ENCODE measurements around the gene ZNF689. TPM values are rescaled to one million over a fixed set of nuclear protein-coding genes. Genes with fewer than 3 reads are reported as not detected.

Gene ZNF689
- total and polyA plus RNA-seq, 2 donors (not counting 1 experiment from before 2014, with no cell fraction given), result 3.5 to 6.1 TPM

DNA sequence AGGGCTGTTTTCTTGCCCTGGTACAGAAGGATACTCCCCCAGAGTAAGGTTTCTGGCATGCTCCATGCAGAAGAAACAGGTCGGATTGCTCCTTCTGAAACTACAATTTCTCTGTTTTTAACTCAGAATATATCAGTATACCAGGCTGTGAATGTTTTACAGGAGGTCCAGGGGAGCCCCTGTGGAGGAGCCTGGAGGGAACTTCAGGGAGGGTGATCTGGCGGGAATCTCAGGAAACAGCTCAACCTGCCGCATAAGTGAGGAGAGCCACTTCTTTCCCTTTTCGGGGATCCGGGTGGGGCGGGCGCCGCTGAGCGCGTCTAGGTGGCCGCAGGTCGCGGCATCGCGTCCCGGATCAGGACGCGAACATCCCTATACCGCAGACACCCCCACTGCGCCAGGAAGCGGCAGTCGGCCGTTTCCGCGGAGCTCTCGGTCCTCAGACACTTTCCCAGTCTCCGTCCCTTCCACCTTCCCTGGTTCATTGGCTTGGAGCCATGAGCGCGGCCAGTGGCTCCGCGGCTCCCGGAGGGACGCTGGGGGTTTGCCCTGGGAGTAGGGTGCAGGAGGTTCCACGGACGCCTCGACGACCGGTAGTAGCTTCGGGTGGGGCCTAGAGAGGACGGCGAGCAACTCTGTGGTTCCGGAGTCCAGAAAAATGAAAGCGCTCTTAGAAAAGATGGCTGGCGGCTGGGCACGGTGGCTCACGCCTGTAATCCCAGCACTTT lies 48.9 kb downstream of the ZNF689 start:
- DNase-seq (ENCODE audit: low read depth in 2 of 2), result no peak
- H3K36me3 ChIP-seq (ENCODE audit: control insufficient read depth, insufficient read depth, low read length), result no peaks in the 10 kb centered on the region
- TF ChIP-seq, protein P1, sequence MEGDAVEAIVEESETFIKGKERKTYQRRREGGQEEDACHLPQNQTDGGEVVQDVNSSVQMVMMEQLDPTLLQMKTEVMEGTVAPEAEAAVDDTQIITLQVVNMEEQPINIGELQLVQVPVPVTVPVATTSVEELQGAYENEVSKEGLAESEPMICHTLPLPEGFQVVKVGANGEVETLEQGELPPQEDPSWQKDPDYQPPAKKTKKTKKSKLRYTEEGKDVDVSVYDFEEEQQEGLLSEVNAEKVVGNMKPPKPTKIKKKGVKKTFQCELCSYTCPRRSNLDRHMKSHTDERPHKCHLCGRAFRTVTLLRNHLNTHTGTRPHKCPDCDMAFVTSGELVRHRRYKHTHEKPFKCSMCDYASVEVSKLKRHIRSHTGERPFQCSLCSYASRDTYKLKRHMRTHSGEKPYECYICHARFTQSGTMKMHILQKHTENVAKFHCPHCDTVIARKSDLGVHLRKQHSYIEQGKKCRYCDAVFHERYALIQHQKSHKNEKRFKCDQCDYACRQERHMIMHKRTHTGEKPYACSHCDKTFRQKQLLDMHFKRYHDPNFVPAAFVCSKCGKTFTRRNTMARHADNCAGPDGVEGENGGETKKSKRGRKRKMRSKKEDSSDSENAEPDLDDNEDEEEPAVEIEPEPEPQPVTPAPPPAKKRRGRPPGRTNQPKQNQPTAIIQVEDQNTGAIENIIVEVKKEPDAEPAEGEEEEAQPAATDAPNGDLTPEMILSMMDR (conservative IDR thresholded peaks at IDR 0.05 in 1 of 2, IDR thresholded peaks at IDR 0.05 in 1 of 2; ENCODE audit: low read depth in 1 of 2, low read length in 2 of 2), result no peak
- TF ChIP-seq EZH2 (IDR thresholded peaks at IDR 0.05; ENCODE audit: low read length, missing control alignments), result no peak
- H3K27me3 ChIP-seq (ENCODE audit: control insufficient read depth, insufficient read depth, low read length), result peaks cover 3% of the 10 kb centered on the region
- H3K4me2 ChIP-seq (ENCODE audit: extremely low read depth, insufficient read depth, low read length), result peak overlapping the region; percentile 66
- H3K4me1 ChIP-seq (ENCODE audit: control insufficient read depth, extremely low read depth, insufficient read depth, low read length), result no peaks in the 10 kb centered on the region
- peaks cover 6% of the 10 kb centered on the region for H3K79me2 ChIP-seq (ENCODE audit: control insufficient read depth, insufficient read depth, low read length)
- H4K20me1 ChIP-seq (ENCODE audit: control insufficient read depth, extremely low read depth, insufficient read depth, low read length), result no peaks in the 10 kb centered on the region
- H3K4me3 ChIP-seq (replicated peaks in 1 of 4; ENCODE audit: control extremely low read depth in 1 of 4, insufficient read depth in 1 of 4, low read depth in 3 of 4, low read length in 4 of 4), result peak overlapping the region in 2 of 4 experiments; percentile 1 to 45
- no peak overlapping the region for H3K9ac ChIP-seq (ENCODE audit: insufficient read depth, low read length)
- peak overlapping the region; percentile 81 for H2AFZ ChIP-seq (ENCODE audit: low read length)
- no peak overlapping the region for H3K27ac ChIP-seq (ENCODE audit: insufficient read depth, low read length)
- no peaks in the 10 kb centered on the region for H3K9me3 ChIP-seq (ENCODE audit: control insufficient read depth, insufficient read depth, low read depth, low read length)

DNA sequence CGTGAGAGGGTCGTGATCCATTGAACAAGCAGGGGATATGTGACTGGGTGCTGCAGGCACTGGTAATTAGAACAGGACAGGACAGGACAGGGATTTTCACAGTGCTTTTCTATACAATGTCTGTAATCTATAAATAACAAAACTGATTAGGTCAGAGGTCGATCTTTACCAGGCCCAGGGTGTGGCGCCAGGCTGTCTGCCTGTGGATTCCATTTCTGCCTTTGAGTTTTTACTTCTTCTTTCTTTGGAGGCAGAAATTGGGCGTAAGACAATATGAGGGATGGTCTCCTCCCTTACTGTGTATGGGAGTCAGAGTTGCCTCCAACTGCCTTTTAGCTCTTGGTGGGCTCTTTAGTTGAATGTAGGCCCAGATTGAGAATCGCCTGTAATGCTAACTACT lies 50.5 kb downstream of the ZNF689 start:
- H3K9me3 ChIP-seq (ENCODE audit: control insufficient read depth, insufficient read depth, low read depth, low read length), result no peaks in the 10 kb centered on the region
- H3K27me3 ChIP-seq (ENCODE audit: control insufficient read depth, insufficient read depth, low read length), result no peaks in the 10 kb centered on the region
- H2AFZ ChIP-seq (ENCODE audit: low read length), result no peak overlapping the region
- no peak overlapping the region for H3K4me2 ChIP-seq (ENCODE audit: extremely low read depth, insufficient read depth, low read length)
- H3K4me1 ChIP-seq (ENCODE audit: control insufficient read depth, extremely low read depth, insufficient read depth, low read length), result no peaks in the 10 kb centered on the region
- H3K9ac ChIP-seq (ENCODE audit: insufficient read depth, low read length), result no peak overlapping the region
- TF ChIP-seq EZH2 (IDR thresholded peaks at IDR 0.05; ENCODE audit: low read length, missing control alignments), result no peak
- TF ChIP-seq, protein P1 (conservative IDR thresholded peaks at IDR 0.05 in 1 of 2, IDR thresholded peaks at IDR 0.05 in 1 of 2; ENCODE audit: low read depth in 1 of 2, low read length in 2 of 2), result no peak
- no peak overlapping the region for H3K27ac ChIP-seq (ENCODE audit: insufficient read depth, low read length)
- H3K36me3 ChIP-seq (ENCODE audit: control insufficient read depth, insufficient read depth, low read length), result peaks cover 9% of the 10 kb centered on the region
- H3K79me2 ChIP-seq (ENCODE audit: control insufficient read depth, insufficient read depth, low read length), result peaks cover 8% of the 10 kb centered on the region
- no peak overlapping the region for H3K4me3 ChIP-seq (replicated peaks in 1 of 4; ENCODE audit: control extremely low read depth in 1 of 4, insufficient read depth in 1 of 4, low read depth in 3 of 4, low read length in 4 of 4)
- no peaks in the 10 kb centered on the region for H4K20me1 ChIP-seq (ENCODE audit: control insufficient read depth, extremely low read depth, insufficient read depth, low read length)
- DNase-seq (ENCODE audit: low read depth in 2 of 2), result no peak

DNA sequence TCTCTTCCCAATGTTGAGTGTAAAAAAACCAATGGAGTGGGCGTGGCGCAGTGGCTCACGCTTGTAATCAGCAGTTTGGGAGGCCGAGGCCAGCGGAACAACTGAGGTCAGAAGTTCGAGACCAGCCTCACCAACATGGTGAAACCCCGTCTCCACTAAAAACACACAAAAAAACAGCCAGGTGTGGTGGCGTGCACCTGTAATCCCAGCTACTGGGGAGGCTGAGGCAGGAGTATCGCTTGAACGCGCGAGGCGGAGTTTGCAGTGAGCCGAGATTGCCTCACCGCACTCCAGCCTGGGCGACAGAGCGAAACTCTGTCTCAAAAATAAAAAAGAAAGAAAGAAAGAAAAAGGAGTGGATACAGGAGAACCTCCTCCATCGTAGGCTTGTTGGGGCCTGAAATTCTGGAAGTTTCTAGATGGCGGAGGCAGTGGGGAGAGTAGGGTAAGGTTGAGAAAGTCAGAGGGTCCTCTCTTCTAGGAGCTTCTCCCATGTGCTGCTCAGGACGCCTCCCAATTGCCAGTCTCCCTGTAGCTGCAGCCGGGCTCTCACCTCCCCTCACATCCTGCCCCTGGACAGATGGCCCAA lies 51.3 kb downstream of the ZNF689 start:
- DNase-seq (ENCODE audit: low read depth in 2 of 2), result no peak
- no peaks in the 10 kb centered on the region for H3K9me3 ChIP-seq (ENCODE audit: control insufficient read depth, insufficient read depth, low read depth, low read length)
- H3K4me1 ChIP-seq (ENCODE audit: control insufficient read depth, extremely low read depth, insufficient read depth, low read length), result no peaks in the 10 kb centered on the region
- peak overlapping the region; percentile 83 for H2AFZ ChIP-seq (ENCODE audit: low read length)
- peak overlapping the region; percentile 75 for H3K4me2 ChIP-seq (ENCODE audit: extremely low read depth, insufficient read depth, low read length)
- H3K4me3 ChIP-seq (replicated peaks in 1 of 4; ENCODE audit: control extremely low read depth in 1 of 4, insufficient read depth in 1 of 4, low read depth in 3 of 4, low read length in 4 of 4), result peak overlapping the region; percentile 15 to 82 (median 36)
- H4K20me1 ChIP-seq (ENCODE audit: control insufficient read depth, extremely low read depth, insufficient read depth, low read length), result no peaks in the 10 kb centered on the region
- TF ChIP-seq, protein P1 (conservative IDR thresholded peaks at IDR 0.05 in 1 of 2, IDR thresholded peaks at IDR 0.05 in 1 of 2; ENCODE audit: low read depth in 1 of 2, low read length in 2 of 2), result no peak
- no peak for TF ChIP-seq EZH2 (IDR thresholded peaks at IDR 0.05; ENCODE audit: low read length, missing control alignments)
- H3K27ac ChIP-seq (ENCODE audit: insufficient read depth, low read length), result peak overlapping the region; percentile 49
- no peaks in the 10 kb centered on the region for H3K27me3 ChIP-seq (ENCODE audit: control insufficient read depth, insufficient read depth, low read length)
- peaks cover 8% of the 10 kb centered on the region for H3K79me2 ChIP-seq (ENCODE audit: control insufficient read depth, insufficient read depth, low read length)
- peak overlapping the region; percentile 36 for H3K9ac ChIP-seq (ENCODE audit: insufficient read depth, low read length)
- peaks cover 10% of the 10 kb centered on the region for H3K36me3 ChIP-seq (ENCODE audit: control insufficient read depth, insufficient read depth, low read length)

Data from fibroblast of lung (primary cell).